ENCODE results near the gene ADA.

ADA gene

GRCh38 chr20:44646023-44646640 lies 5.4 kb downstream of the ADA start:
- no peak for DNase-seq (ENCODE audit: low read depth in 2 of 2, low spot score in 1 of 2)

GRCh38 chr20:44644667-44645131 lies 6.8 kb downstream of the ADA start:
- no peak for DNase-seq (ENCODE audit: low read depth in 2 of 2, low spot score in 1 of 2)

DNA sequence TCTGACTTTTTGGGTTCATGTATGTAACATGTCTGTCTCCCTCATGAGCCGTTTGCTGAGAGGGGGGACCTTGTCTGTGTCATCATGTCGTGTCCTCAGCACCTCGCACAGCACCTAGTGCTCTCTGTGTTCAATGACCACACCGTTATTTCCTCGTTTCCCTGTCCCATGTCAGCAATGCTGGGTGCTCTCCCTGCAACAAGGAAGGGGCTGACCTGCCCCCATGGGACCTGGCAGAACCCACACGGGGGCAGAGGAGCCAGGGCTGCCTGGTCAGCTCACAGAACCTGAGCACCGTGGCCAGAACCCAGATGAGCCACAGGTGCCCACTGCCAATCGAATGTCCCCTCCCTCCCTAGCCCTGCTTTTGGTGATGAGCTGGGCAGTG lies 7.3 kb downstream of the ADA start:
- no peak for DNase-seq (ENCODE audit: low read depth in 2 of 2, low spot score in 1 of 2)

DNA sequence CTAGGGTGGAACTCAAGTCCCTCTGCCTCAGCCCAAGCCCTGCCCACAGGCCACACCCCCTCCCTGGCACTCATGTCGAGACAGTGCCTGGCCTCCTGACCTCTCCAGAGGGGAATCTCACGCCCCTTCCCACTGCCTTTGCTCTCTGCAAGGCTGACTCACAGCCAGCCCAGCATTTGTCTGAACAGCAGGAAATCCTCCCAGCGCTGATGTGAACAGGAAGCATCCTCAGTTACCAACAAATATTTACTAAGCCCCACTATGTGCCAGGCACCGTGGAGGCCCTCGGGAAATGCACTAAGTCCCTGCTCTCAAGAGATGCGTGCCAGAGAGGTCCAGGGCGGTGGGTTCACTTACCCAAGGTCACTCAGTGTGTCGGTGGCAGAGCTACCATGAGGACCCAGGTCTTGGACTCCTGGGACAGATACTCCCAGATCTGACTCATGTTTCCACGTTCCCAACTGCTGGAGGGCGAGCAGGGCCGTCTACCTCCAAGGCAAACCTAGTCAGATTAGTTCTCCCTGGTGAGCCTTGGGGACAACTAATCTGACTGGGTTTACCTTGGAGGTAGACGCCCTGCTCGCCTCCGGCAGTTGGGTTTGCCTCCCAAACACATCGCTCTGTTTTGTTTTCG lies 7.8 kb downstream of the ADA start:
- DNase-seq (ENCODE audit: low read depth in 2 of 2, low spot score in 1 of 2), result no peak

GRCh38 chr20:44643154-44643519 lies 8.4 kb downstream of the ADA start:
- no peak for DNase-seq (ENCODE audit: low read depth in 2 of 2, low spot score in 1 of 2)

DNA sequence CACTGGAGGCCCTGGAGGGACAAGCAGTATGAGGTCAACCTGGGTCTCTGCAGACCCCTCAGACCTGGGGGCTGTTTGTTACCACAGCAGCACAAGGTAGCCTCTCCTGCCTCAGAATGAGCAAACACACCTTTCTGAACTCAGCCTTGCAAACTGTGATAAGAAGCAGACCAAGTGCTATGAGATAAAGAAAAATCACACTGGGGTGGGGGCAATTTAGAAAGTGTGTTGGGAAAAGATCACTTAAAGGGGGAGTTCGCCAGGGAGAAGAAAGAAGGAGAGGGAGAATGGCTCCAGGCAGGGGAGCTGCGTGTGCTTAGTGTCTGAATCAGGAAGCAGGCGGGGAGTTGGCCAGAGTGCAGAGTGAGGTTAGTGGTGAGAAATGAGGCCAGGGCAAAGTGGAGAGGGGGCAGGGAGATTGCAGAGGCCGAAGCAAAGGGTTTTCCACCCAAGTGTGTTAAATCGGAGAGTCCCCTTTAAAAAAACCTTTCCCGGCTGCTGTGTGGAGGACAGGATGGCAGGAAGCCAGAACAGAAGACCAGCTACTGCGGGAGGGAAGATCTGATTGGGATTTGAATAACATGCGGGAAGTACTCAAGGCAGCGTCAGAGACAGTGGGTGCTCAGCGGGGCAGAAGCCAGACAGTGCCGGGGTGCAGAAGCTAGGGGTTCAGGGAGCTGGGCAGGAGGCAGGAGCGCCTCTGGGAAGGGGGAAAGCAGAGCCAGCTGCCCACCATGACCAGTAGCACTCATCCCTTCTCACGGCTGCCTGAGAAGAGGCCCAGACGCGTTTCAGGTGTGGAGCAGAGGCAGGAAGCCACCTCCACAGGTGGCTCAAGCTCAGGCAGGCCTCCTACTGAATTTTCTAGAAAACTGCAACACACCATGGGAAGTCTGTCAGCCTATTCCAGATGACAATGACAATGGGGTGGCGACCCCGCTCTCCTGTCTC lies 9.0 kb downstream of the ADA start:
- DNase-seq (ENCODE audit: low read depth in 2 of 2, low spot score in 1 of 2), result no peak

DNA sequence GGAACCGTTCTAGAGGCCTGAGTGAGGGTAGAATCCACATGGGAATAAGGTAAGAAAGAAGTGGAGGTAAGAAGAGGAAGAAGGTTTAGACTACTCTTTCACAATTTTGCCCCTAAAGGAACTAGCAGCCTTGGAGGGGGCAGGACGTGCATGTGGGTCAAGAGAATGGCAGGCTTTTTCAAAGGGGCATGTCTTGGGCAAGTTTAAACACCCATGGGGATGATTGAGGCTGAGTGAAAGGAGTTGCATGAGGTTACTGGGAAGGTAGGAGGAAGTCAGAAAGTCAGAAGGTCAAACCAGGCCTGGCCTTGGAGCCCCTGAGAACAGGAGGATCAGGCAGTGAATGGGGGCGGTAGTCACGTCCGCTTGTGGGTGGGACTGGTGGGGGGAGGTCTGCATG lies 10.2 kb downstream of the ADA start:
- no peak for DNase-seq (ENCODE audit: low read depth in 2 of 2, low spot score in 1 of 2)

DNA sequence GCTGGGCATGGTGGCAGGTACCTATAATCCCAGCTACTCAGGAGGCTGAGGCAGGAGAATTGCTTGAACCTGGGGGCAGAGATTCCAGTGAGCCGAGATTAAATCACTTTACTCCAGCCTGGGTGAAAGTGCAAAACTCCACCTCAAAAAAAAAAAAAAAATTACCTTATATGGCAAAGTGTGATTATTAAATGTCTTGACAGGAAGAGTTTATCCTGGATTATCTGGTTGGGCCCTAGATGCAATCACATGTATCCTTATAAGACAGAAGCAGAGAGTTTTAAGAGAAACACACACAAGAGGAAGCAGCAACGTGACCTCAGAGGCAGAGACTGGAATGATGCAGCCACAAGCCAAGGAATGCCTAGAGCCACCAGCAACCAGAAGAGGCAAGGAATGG lies 11.0 kb downstream of the ADA start:
- no peak for DNase-seq (ENCODE audit: low read depth in 2 of 2, low spot score in 1 of 2)

DNA sequence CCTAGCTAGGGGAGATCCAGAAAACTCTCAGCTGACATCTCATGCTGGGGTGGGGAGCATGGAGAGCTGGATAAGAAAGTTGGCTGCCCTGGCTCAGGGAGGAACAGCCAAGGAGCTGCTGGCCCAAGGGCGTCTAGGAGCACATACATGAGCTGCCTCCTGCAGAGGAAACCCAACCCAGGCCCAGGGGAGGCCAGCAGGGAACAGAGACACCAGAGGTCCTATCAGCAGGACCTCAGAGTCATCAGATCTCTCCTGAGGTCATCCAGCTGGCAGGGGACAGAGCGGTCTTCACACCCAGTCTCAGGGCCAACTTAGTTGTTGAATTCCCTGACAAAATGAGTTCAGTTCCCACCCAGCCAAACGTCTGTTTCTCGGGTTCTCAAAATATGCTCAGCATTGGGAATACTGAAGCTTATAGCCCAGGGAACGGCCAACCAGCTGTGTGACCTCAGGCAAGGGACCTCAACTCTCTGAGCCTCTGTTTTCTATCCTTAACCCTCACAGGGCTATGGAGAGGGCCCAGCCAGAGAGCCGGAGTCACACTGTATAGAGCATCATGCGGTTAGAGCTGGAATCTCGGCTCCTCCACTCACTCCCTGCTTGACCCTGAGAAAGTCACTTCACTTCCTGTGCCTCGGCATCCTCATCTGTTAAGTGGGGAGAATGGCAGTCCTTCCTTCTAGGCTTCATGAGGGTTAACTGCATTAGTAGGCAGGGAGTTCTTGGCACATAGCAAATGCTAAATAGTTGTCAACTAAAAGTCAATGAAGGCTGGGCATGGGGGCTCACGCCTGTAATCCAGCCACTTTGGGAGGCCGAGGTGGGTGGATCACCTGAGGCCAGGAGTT lies 13.8 kb downstream of the ADA start:
- no peak for DNase-seq (ENCODE audit: low read depth in 2 of 2, low spot score in 1 of 2)

DNA sequence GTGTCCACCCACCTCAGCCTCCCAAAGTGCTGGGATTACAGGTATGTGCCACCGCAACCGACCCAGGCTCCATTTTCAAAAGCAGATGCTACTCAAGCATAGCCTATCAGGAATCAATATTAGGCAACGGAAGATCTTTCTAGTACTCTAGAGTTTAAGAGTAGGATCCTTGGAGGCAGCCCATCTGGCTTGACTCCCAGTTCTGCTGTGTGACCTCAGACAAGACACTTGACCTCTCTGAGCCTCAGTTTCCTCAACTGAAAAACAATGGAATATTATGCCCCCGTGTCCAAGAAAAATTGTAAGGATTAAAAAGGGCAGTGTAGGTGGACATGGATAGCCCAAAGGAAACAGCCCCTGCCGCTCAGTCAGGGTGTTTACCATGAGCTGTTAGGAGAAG lies 14.5 kb downstream of the ADA start:
- no peak for DNase-seq (ENCODE audit: low read depth in 2 of 2, low spot score in 1 of 2)

DNA sequence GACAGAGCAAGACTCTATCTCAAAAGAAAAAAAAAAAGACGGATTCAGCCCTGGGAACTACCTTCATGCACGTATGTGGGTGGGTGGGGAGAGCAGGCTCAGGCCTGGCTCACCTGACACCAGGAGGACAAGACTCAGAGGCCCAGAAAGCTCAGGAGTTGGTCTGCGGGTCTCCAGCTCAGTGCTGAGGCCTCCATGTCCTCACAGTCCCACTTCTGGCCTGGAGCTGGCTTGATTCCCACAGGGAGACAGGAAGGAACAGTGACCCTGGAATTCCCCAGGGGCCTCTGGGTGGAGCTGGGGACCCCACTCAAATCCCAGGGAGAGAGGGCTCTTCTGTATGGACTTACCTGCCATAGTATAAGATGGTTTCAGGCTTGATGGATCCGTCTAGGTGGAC lies 15.6 kb downstream of the ADA start:
- DNase-seq (ENCODE audit: low read depth in 2 of 2, low spot score in 1 of 2), result no peak

GRCh38 chr20:44633872-44634600 lies 17.5 kb downstream of the ADA start:
- no peak for DNase-seq (ENCODE audit: low read depth in 2 of 2, low spot score in 1 of 2)

GRCh38 chr20:44633187-44633810 lies 18.2 kb downstream of the ADA start:
- DNase-seq (ENCODE audit: low read depth in 2 of 2, low spot score in 1 of 2), result no peak

GRCh38 chr20:44632103-44632752 lies 19.3 kb downstream of the ADA start:
- no peak for DNase-seq (ENCODE audit: low read depth in 2 of 2, low spot score in 1 of 2)

DNA sequence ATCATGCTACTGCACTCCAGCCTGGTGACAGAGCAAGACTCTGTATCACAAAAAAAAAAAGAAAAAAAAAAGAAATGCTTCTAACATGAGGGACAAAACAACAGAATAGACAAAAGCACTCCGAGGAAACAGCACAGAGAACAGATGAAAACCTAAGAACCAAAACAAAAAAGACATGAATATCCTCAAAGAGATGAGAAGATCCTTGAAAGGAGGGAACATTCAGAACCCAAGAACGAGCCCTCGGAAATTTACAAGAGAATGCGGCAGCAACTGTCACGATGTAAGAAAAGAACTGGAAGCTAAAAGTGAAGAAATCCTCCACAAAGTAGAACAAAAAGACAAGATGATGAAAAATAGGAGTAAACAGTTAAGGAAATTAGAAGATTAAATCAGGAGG lies 21.2 kb downstream of the ADA start:
- DNase-seq (ENCODE audit: low read depth in 2 of 2, low spot score in 1 of 2), result no peak

- DNase-seq (ENCODE audit: low read depth in 2 of 2, low spot score in 1 of 2), result no peak
Observed at GRCh38 chr20:44629542-44629941, 22.0 kb downstream of the ADA start.

DNA sequence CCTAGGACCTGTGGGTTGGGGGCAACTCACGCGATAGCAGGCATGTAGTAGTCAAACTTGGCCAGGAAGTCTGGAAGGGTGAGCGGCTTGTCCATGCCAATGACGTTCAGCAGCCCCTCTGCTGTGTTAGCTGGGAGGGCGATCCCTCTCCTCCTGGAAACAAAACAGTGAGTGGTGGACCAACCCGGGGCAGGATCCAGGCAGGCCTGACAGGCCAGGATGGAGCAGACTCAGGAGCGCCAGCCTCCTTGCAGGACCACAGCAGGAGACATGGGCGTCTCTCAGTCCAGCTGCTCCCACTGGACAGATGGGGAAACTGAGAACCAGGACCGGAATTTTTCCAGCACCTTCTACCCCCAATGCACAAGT lies 22.5 kb downstream of the ADA start:
- DNase-seq (ENCODE audit: low read depth in 2 of 2, low spot score in 1 of 2), result no peak

GRCh38 chr20:44627364-44628010 lies 24.0 kb downstream of the ADA start:
- no peak for DNase-seq (ENCODE audit: low read depth in 2 of 2, low spot score in 1 of 2)

GRCh38 chr20:44626278-44626677 lies 25.2 kb downstream of the ADA start:
- no peak for DNase-seq (ENCODE audit: low read depth in 2 of 2, low spot score in 1 of 2)

Data from stimulated activated CD8-positive, alpha-beta memory T cell treated with anti-CD3 and anti-CD28 coated beads, Interleukin-4, amount 100 ng/mL, for 1 hour (primary cell).